Body of pancreas (tissue), 4 donors: ENCODE data around the gene PIK3AP1.

Source experiments
- POLR2A ChIP-seq, 3 donors: fragments of 450-650 bp; IDR thresholded peaks; one replicate each; pipeline ENCODE4 v1.6.1; 2016; ENCODE audit warnings: antibody characterized with exemption in 3 of 3, mild to moderate bottlenecking in 2 of 3
- TF ChIP-seq, protein P1 (sequence below), 7 experiments: fragments of 450-650 bp in 4 of 7; fragments of 200-600 bp in 3 of 7; sonication (generic) in 3 of 7; IDR thresholded peaks; one replicate each; pipeline ENCODE4 v1.5.1; 2016 to 2019; ENCODE audit warnings: antibody characterized with exemption in 7 of 7

GRCh38 chr10:96687317-96688012 is 32.8 kb downstream of the PIK3AP1 start:
- TF ChIP-seq, protein P1, sequence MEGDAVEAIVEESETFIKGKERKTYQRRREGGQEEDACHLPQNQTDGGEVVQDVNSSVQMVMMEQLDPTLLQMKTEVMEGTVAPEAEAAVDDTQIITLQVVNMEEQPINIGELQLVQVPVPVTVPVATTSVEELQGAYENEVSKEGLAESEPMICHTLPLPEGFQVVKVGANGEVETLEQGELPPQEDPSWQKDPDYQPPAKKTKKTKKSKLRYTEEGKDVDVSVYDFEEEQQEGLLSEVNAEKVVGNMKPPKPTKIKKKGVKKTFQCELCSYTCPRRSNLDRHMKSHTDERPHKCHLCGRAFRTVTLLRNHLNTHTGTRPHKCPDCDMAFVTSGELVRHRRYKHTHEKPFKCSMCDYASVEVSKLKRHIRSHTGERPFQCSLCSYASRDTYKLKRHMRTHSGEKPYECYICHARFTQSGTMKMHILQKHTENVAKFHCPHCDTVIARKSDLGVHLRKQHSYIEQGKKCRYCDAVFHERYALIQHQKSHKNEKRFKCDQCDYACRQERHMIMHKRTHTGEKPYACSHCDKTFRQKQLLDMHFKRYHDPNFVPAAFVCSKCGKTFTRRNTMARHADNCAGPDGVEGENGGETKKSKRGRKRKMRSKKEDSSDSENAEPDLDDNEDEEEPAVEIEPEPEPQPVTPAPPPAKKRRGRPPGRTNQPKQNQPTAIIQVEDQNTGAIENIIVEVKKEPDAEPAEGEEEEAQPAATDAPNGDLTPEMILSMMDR (IDR thresholded peaks at IDR 0.05): no peak
- no peak for TF ChIP-seq POLR2A (IDR thresholded peaks at IDR 0.05)
